Dedifferentiated amniotic fluid mesenchymal stem cell (primary cell): ENCODE data around the gene TBL3.
A peak's percentile ranks its signal among the peaks of the same experiment; 100 is the strongest.

Source experiments
- DNase-seq: peaks from one replicate; pipeline ENCODE4 v3.0.0-alpha.2; 2016; ENCODE audit errors: extremely low spot score

Gene TBL3

GRCh38 chr16:2016407-2016922, 44.6 kb downstream of the TBL3 start:
- DNase-seq, result no peak

DNA sequence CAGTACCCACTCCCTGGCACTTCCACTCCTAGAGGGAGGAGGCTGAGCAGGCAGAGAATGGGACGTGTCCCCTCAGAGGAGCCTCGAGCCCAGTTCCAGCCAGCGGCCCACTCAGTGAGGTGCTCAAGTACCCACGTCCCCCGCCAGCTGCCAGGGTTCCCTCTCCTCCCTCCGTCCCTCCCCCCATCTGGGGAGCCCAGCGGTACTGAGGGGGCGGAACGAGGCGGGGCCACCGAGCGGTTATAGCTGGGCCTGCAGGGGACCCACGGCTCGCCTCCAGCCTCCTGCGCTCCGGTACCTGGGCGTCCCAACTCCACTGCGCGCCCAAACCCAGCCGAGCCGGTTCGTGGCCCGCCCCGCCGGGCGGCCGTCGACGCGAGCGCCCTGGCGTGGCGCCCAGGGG, 47.7 kb downstream of the TBL3 start, which contains the start of gene NPW:
Gene NPW, plus strand, starts transcription at position 268 of the 403 bp plus-strand sequence.
- DNase-seq, result no peak

- DNase-seq, result no peak
Measured at GRCh38 chr16:2019921-2020831, 48.3 kb downstream of the TBL3 start.

DNA sequence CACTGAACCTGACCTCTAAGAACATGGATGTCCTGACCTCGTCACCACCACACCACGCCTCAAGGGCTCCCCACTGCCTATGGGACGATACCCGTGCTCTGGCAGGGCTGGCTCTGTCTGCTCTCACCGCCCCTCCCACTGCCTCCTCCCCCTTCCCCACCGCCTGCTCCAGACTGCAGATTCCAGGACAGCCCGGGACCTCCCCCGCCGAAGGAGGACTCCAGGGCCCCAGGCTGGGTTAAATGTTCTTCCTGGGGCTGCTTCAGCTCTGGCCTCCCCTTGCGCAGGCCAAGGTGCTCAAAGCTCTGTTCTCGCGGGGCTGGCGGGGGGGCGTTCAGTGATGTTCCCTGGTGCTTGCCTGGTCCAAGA, 50.9 kb downstream of the TBL3 start:
- no peak for DNase-seq

DNA sequence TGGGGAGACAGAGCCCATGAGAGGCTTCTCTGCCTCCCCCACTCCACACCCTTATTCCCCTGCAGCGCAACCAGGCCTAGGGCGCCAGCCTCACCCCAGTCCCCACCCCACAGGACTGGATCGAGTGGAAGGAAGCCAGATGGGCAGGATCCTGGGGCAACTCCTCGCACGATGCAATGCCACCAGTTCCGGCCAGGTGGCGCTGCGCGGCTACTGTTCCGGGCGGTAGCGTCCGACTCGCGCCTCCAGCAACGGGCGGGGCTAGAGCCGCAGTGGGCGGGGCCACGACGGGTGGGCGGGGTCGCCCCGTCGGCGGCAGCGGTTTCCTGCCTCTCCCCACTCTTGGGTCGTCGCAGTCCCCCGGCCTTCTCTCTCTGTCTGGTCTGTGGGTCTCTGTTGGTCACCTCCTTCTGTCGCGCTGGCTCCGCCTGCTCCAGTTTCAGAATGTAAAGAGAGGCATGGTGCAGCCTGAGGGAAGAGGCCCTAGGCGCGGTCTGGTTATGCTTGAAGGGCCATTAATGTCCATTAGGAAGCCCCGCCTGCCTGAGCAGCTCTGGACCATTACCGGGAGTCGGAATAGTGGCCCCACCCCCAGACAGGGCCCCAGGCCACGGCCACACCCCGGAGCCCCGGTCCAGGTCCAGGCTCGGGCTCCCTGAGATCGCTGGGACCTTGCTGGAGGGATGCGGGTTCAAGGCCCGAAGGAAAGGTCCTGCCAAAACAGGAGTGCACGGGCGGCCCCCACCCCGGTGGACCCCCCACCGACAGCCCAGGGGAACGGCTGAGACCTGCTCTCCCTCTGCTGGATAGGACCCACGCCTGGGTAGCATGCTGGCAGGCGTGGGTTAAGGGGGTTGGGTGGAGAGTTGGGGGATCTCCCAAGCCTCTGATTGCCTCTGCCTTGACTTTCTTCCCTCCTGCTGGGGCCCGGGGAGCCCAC, 51.5 kb downstream of the TBL3 start:
- DNase-seq, result peak; percentile 81

DNA sequence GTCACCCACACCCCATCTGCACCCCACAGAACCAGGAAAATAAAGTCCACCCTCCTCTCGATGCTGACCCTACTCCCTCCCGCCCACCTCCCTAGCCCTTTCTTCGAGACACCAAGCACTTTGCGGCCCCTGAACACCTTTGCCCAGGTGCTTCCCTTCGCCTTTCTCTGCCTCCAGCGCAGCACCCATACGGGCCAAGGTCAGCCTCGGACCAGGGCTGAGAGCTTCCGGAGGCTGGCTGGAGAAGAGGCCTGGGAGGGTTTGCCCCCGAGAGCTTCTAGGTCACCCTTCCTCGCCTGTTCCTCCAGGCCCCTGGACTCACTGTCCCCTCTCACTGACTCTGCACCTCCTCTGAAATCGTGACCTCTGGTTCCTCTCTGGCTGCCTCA, 52.2 kb downstream of the TBL3 start:
- no peak for DNase-seq

GRCh38 chr16:2025251-2025650, 53.4 kb downstream of the TBL3 start:
- no peak for DNase-seq

DNA sequence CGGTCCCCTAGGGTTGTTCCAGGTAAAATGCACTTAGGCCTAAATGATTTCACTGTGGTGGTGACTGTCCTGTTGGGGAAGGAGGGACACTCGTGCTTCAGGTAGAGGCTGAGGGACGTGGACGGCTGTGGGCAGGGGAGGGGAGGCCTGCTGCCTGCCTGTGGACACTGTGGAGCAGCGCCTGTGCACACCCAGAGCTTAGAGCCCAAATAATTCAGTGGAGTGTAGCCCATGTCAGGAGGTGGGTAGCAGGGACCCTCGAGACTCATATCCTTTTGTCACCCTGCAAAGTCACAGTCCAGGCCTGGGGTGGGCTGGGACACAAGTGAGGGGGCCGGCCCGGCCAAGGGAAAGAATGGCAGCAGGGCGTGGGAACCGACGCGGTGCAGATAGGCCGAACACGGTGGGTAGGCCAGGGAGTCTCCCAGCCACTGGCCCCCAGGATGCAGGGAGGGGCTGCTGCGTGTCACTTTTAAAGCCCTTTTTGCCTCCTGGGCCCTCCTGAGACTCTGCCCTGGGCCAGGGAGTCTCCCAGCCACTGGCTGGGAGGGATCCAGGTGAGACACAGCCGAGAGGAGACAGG, 54.1 kb downstream of the TBL3 start:
- DNase-seq, result no peak

- DNase-seq, result no peak
Measured at GRCh38 chr16:2026461-2027023, 54.7 kb downstream of the TBL3 start, which contains the start of gene NHERF2. TSS of gene NHERF2 (plus strand) at chr16:2026902. CDS start at chr16:2027006, 104 bp downstream.

- DNase-seq, result no peak
Measured at GRCh38 chr16:2027024-2028010, 55.5 kb downstream of the TBL3 start.

- no peak for DNase-seq
Measured at GRCh38 chr16:2028146-2028545, 56.3 kb downstream of the TBL3 start.

DNA sequence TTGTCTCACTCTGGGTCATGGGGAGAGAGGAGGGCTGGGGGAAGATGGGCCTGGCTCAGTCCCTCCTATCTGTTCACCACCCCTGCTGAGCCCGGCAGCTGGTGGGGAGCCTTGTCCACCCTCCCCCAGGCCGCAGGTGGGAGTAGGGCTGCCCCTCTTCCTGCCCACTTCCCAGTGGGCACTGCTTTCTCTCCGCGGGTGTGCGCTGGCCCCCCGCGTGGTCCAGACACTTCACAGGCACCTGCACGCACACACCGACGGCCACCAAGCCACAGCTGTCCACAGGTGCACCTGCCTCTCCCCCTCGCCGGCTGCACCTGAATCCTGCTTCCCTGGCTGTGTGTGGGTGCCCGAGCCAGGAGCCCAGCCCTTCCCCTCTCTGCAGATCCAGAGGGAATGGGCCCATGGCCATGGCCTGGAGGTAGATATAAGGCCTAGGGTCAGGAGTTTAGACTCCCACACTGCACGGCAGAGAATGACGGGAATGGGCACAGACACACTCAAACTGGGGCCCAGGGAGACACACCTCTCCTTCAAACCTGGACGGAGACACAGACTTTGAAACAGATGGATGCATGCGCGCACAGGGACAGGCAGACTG, 56.9 kb downstream of the TBL3 start:
- no peak for DNase-seq

DNA sequence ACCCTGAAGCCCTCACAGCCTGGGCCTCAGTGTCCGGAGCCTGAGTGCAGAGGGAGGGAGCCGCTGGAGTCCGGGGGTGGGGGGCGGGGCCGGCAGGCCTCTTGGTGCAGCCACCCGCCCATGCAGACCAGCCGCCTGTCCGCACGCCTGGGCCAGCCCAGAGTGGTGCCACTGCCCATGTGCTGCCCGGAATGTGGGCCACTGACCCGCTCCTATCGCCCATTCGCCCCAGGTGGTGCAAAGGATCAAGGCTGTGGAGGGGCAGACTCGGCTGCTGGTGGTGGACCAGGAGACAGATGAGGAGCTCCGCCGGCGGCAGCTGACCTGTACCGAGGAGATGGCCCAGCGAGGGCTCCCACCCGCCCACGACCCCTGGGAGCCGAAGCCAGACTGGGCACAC, 57.5 kb downstream of the TBL3 start:
- no peak for DNase-seq

GRCh38 chr16:2030036-2030435, 58.2 kb downstream of the TBL3 start:
- no peak for DNase-seq

GRCh38 chr16:2031081-2031577, 59.3 kb downstream of the TBL3 start:
- no peak for DNase-seq
